Peyer's patch (tissue), 4 donors: ENCODE data around the gene DIPK1B.

Source experiments
- POLR2A ChIP-seq, 2 donors: fragments of 450-650 bp; IDR thresholded peaks; one replicate each; pipeline ENCODE4 v1.5.1; 2017; ENCODE audit warnings: antibody characterized with exemption in 2 of 2, mild to moderate bottlenecking in 2 of 2, moderate library complexity in 2 of 2
- TF ChIP-seq, protein P1 (sequence below), 6 experiments: fragments of 450-650 bp in 4 of 6; fragments of 200-600 bp in 2 of 6; sonication (generic) in 1 of 6; IDR thresholded peaks; one replicate each; pipeline ENCODE4 v1.5.1; 2017 to 2019; ENCODE audit warnings: antibody characterized with exemption in 6 of 6, mild to moderate bottlenecking in 3 of 6, moderate library complexity in 1 of 6

DNA sequence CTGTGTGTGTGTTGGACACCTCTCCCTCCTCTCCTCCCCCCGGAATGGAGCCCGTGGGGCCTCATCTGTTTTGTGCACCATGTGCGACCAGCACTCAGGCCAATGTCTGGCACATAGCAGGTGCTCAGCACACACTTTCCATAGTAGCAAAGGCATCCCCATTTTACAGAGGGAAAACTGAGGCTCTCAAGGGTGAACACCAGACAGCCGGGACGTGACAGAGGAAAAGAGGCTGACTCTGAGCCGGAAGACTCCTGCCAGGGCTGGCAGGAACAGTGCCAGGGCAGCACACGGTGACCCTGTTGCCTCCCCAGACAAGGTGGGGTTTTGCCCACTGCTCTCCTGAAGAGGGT, 23.3 kb upstream of the DIPK1B start:
- TF ChIP-seq, protein P1, sequence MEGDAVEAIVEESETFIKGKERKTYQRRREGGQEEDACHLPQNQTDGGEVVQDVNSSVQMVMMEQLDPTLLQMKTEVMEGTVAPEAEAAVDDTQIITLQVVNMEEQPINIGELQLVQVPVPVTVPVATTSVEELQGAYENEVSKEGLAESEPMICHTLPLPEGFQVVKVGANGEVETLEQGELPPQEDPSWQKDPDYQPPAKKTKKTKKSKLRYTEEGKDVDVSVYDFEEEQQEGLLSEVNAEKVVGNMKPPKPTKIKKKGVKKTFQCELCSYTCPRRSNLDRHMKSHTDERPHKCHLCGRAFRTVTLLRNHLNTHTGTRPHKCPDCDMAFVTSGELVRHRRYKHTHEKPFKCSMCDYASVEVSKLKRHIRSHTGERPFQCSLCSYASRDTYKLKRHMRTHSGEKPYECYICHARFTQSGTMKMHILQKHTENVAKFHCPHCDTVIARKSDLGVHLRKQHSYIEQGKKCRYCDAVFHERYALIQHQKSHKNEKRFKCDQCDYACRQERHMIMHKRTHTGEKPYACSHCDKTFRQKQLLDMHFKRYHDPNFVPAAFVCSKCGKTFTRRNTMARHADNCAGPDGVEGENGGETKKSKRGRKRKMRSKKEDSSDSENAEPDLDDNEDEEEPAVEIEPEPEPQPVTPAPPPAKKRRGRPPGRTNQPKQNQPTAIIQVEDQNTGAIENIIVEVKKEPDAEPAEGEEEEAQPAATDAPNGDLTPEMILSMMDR (IDR thresholded peaks at IDR 0.05) = no peak
- no peak for TF ChIP-seq POLR2A (IDR thresholded peaks at IDR 0.05)
